Neutrophil (primary cell): Measurements from ENCODE around the gene FOSB.

Source experiments
- H3K27ac ChIP-seq: fragments of 200-600 bp; sonication (generic); 2 replicates; pipeline ENCODE4 v1.5.1; 2016; ENCODE audit warnings: mild to moderate bottlenecking, moderate library complexity
- H3K27me3 ChIP-seq: fragments of 200-600 bp; sonication (generic); 2 replicates; pipeline ENCODE4 v1.6.0; 2016; ENCODE audit warnings: mild to moderate bottlenecking
- H3K36me3 ChIP-seq: fragments of 200-600 bp; sonication (generic); 2 replicates; pipeline ENCODE4 v1.5.1; 2017
- H3K4me1 ChIP-seq, 2 experiments: fragments of 200-600 bp in 1 of 2; sonication (generic) in 1 of 2; 1 replicate in 1 of 2; 2 replicates in 1 of 2; pipeline versions ENCODE4 v1.5.1 to v1.6.1; 2013 to 2016; ENCODE audit warnings: low read depth in 1 of 2, low read length in 1 of 2, mild to moderate bottlenecking in 1 of 2, moderate library complexity in 1 of 2; ENCODE audit not compliant: control insufficient read depth in 1 of 2, insufficient read depth in 1 of 2
- H3K4me3 ChIP-seq, 2 experiments: fragments of 200-600 bp in 1 of 2; sonication (generic) in 1 of 2; 1 replicate in 1 of 2; 2 replicates in 1 of 2; pipeline ENCODE4 v1.5.1; 2013 to 2016; ENCODE audit warnings: low read depth in 1 of 2, low read length in 1 of 2, mild to moderate bottlenecking in 1 of 2, moderate library complexity in 1 of 2
- H3K9me3 ChIP-seq: fragments of 200-600 bp; sonication (generic); 2 replicates; pipeline ENCODE4 v1.5.1; 2016
- TF ChIP-seq, protein P1 (sequence below): fragments of 200-600 bp; sonication (generic); IDR thresholded peaks from 2 replicates; pipeline ENCODE4 v1.5.1; 2016; ENCODE audit warnings: antibody characterized with exemption

FOSB gene

DNA sequence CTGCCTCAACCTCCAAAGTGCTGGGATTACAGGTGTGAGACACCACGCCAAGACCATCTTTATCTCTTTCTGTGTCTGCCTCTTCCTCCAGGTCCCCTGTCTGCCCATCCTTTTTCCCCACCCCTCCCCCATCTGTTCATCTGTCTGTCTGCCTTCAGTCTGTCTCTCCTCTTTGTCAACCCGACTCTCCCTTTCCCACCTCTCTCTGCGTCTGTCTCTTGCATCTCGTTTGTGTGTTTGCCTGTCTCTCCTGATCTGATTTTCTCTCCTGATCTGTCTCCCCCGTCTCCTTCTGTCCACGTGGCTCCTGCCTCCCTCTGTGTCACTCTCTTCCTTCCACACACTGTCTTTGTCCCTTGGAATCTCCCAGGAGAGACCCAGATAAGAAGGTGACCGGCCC lies 49.4 kb downstream of the FOSB start:
- H3K36me3 ChIP-seq: peaks cover 80% of the 10 kb centered on the region
- H3K27ac ChIP-seq: peak overlapping the region; percentile 100
- TF ChIP-seq, protein P1, sequence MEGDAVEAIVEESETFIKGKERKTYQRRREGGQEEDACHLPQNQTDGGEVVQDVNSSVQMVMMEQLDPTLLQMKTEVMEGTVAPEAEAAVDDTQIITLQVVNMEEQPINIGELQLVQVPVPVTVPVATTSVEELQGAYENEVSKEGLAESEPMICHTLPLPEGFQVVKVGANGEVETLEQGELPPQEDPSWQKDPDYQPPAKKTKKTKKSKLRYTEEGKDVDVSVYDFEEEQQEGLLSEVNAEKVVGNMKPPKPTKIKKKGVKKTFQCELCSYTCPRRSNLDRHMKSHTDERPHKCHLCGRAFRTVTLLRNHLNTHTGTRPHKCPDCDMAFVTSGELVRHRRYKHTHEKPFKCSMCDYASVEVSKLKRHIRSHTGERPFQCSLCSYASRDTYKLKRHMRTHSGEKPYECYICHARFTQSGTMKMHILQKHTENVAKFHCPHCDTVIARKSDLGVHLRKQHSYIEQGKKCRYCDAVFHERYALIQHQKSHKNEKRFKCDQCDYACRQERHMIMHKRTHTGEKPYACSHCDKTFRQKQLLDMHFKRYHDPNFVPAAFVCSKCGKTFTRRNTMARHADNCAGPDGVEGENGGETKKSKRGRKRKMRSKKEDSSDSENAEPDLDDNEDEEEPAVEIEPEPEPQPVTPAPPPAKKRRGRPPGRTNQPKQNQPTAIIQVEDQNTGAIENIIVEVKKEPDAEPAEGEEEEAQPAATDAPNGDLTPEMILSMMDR: no peak
- no peaks in the 10 kb centered on the region for H3K27me3 ChIP-seq
- H3K4me1 ChIP-seq: peaks cover 82 to 89% of the 10 kb centered on the region in 2 experiments
- H3K9me3 ChIP-seq: no peaks in the 10 kb centered on the region
- peak overlapping the region in 1 of 2 experiments; percentile 98 for H3K4me3 ChIP-seq

DNA sequence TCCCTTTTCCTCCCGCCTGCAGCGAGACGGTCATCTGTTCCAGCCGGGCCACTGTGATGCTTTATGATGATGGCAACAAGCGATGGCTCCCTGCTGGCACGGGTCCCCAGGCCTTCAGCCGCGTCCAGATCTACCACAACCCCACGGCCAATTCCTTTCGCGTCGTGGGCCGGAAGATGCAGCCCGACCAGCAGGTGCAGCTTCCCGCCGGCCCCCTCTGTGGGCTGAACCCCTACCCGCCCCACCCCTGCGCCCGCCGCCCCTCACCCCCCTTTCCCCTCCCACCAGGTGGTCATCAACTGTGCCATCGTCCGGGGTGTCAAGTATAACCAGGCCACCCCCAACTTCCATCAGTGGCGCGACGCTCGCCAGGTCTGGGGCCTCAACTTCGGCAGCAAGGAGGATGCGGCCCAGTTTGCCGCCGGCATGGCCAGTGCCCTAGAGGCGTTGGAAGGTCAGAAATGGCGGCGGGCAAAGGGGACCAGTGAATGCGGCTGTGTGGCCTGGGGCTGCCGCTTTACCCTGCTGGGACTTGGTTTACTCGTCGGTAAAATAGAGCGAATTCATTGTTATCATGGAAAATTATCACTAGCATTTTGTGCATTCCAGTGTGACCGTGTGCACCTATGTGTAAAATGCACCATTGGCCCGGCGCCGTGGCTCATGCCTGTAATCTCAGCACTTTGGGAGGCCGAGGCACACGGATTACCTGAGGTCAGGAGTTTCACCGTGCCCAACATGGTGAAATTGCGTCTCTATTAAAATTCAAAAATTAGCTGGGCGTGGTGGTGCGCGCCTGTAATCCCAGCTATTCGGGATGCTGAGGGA lies 50.1 kb downstream of the FOSB start:
- no peak overlapping the region for H3K4me3 ChIP-seq
- H3K4me1 ChIP-seq: peaks cover 81 to 89% of the 10 kb centered on the region in 2 experiments
- TF ChIP-seq, protein P1: no peak
- H3K27ac ChIP-seq: peak overlapping the region; percentile 100
- H3K9me3 ChIP-seq: no peaks in the 10 kb centered on the region
- H3K36me3 ChIP-seq: peaks cover 86% of the 10 kb centered on the region
- H3K27me3 ChIP-seq: no peaks in the 10 kb centered on the region

DNA sequence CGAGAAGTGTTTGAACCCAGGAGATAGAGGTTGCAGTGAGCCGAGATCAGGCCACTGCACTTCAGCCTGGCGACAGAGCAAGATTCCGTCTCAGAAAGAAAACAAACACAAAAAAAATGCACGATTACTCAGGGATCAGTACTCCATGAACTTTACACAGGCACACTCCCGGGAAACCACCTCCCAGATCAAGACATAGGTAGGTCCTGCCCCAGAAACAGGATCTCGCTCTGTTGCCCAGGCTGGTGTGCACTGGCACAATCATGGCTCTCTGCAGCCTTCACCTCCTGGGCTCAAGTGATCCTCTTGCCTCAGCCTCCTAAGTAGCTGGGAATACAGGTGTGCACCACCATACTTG lies 50.7 kb downstream of the FOSB start:
- peak overlapping the region; percentile 100 for H3K27ac ChIP-seq
- TF ChIP-seq, protein P1: no peak

DNA sequence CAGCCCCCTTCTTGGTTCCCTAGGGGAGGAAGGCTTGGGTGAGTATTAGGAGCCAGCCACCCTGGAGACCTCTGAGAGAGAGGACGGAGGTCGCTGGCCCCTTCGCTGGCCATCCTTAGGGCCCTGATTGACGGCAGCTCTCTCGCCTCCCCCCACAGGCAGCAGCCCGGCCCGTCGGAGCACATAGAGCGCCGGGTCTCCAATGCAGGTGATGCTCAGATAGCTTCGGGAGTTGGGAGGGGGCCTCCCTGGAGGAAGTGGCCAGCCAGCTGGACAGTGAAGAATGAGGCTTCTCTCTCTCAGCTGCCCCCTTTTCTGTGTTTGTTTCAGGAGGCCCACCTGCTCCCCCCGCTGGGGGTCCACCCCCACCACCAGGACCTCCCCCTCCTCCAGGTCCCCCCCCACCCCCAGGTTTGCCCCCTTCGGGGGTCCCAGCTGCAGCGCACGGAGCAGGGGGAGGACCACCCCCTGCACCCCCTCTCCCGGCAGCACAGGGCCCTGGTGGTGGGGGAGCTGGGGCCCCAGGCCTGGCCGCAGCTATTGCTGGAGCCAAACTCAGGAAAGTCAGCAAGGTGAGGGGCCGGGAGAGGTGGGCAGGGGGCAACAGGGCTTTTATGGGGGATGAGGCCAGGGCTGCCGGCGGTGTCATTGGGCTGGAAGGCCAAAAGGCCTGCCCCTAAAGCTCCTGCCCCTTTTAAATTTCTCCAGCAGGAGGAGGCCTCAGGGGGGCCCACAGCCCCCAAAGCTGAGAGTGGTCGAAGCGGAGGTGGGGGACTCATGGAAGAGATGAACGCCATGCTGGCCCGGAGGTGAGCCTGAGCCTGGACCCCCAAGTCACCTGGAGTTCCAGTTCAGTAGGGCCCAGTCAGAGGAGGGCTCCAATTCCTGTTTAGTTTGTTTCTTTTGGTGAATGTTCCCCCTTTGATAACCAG lies 54.5 kb downstream of the FOSB start:
- TF ChIP-seq, protein P1: no peak
- Histone ChIP-seq H3K27me3 (no peaks in the 10 kb centered on the region), H3K4me1 (peaks cover 72 to 87% of the 10 kb centered on the region in 2 experiments), H3K27ac (peak overlapping the region; percentile 75), H3K4me3 (peak overlapping the region in 1 of 2 experiments; percentile 10), H3K9me3 (peaks cover 6% of the 10 kb centered on the region), H3K36me3 (peaks cover 100% of the 10 kb centered on the region)

More for the DNA sequence above, 50.7 kb downstream of the FOSB start:
- H3K9me3 ChIP-seq: no peaks in the 10 kb centered on the region
- no peak overlapping the region for H3K4me3 ChIP-seq
- peaks cover 81 to 89% of the 10 kb centered on the region in 2 experiments for H3K4me1 ChIP-seq
- no peaks in the 10 kb centered on the region for H3K27me3 ChIP-seq
- H3K36me3 ChIP-seq: peaks cover 91% of the 10 kb centered on the region

DNA sequence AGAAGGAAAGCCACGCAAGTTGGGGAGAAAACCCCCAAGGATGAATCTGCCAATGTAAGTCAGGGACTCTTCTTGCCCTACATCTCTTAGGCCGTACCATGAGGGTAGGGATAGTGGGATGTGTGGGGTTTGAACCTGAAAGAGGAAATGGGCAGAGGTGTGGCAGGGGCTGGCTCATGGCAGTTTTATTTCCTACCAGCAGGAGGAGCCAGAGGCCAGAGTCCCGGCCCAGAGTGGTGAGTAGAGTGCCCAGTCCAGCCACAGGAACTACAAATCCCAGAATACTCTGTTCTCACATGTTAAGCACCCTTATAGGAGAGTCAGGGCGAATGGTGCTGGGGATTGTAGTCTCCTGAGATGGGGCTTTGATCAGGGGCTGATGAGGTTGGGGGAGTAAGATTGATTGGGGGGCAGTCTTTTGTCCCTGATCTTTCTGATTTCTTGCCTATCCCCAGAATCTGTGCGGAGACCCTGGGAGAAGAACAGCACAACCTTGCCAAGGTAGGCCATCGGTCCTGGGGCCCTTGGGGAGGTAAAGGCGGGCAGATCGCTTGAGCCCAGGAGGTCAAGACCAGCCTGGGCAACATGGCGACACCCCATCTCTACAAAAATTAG lies 56.0 kb downstream of the FOSB start:
- H3K27me3 ChIP-seq: no peaks in the 10 kb centered on the region
- H3K36me3 ChIP-seq: peaks cover 100% of the 10 kb centered on the region
- H3K27ac ChIP-seq: peak overlapping the region; percentile 75
- peaks cover 6% of the 10 kb centered on the region for H3K9me3 ChIP-seq
- TF ChIP-seq, protein P1: peak; percentile 96
- peaks cover 68 to 87% of the 10 kb centered on the region in 2 experiments for H3K4me1 ChIP-seq
- peak overlapping the region in 1 of 2 experiments; percentile 10 for H3K4me3 ChIP-seq
